ENCODE measurements around the gene BCKDK. TPM values are rescaled to one million over a fixed set of nuclear protein-coding genes. Genes with fewer than 3 reads are reported as not detected.
A peak's percentile ranks its signal among the peaks of the same experiment; 100 is the strongest.

BCKDK gene
- total and polyA plus RNA-seq, 2 donors (not counting 3 experiments of a cell fraction or from before 2014, with no cell fraction given): 57.8 to 78.3 TPM

- dilution Hi-C loops (cut with MboI; ENCODE audit: extremely low pct_ligation_motif_present, low sequenced_read_pairs): no loop called here
- H3K27ac ChIP-seq (ENCODE audit: insufficient read depth, low read depth, low read length): peak overlapping the region; percentile 30
- peaks cover 13% of the 10 kb centered on the region for H3K4me1 ChIP-seq (ENCODE audit: control insufficient read depth, extremely low read depth, insufficient read depth, low read length)
- H3K36me3 ChIP-seq (ENCODE audit: control insufficient read depth in 2 of 2, extremely low read depth in 1 of 2, insufficient read depth in 2 of 2, low read length in 2 of 2): no peaks in the 10 kb centered on the region
- peak overlapping the region; percentile 20 for H3K4me2 ChIP-seq (ENCODE audit: insufficient read depth, low read length)
- H3K9me1 ChIP-seq (replicated peaks; ENCODE audit: control insufficient read depth, extremely low read depth, insufficient read depth, low read length): no peaks in the 10 kb centered on the region
- peak overlapping the region; percentile 7 for H3K9ac ChIP-seq (replicated peaks; ENCODE audit: extremely low read depth, insufficient read depth, low read length)
- no peaks in the 10 kb centered on the region for H3K9me3 ChIP-seq (replicated peaks; ENCODE audit: control insufficient read depth, insufficient read depth, low read length)
- no peaks in the 10 kb centered on the region for H4K20me1 ChIP-seq (replicated peaks; ENCODE audit: control insufficient read depth, extremely low read depth, insufficient read depth, low read length)
- no peaks in the 10 kb centered on the region for H3K79me2 ChIP-seq (ENCODE audit: control insufficient read depth, insufficient read depth, low read length)
- H3K4me3 ChIP-seq (replicated peaks in 1 of 3; ENCODE audit: insufficient read depth in 1 of 3, low read depth in 1 of 3, low read length in 3 of 3): peak overlapping the region in 2 of 3 experiments; percentile 6 to 13
- DNase-seq (ENCODE audit: low read depth, low spot score) (no peak), FAIRE-seq (no peak)
- peak; percentile 8 for TF ChIP-seq POLR2A (IDR thresholded peaks at IDR 0.05; ENCODE audit: low read depth, low read length)
- no peak for TF ChIP-seq CTCF (IDR thresholded peaks at IDR 0.05; ENCODE audit: extremely low read depth in 1 of 2, insufficient read depth in 1 of 2, low read depth in 1 of 2, low read length in 2 of 2)
- TF ChIP-seq GATA2 (IDR thresholded peaks at IDR 0.05; ENCODE audit: insufficient read depth, insufficient read length, low read depth, low read length): no peak
- H3K27me3 ChIP-seq (ENCODE audit: control insufficient read depth in 2 of 2, insufficient read depth in 2 of 2, low read length in 2 of 2): peaks cover 0 to 10% of the 10 kb centered on the region in 2 experiments
- intact Hi-C loops (cut with micrococcal nuclease): loop anchor here (1.0 to 5.0 kb wide), 9 partner anchors 24 to 732 kb away; partner anchors contain the start of genes BCKDK, FUS, HSD3B7 and KAT8
- POLR2A ChIA-PET: interaction anchor here (0.6 to 2.7 kb wide), 5 partner anchors 24 to 86 kb away, joined by 4 to 37 read pairs (median 6); partner anchors contain the start of genes FUS, KAT8, ZNF646 and ZNF668
- H2AFZ ChIP-seq (ENCODE audit: low read depth, low read length): peak overlapping the region; percentile 37
- CTCF ChIA-PET: interaction anchor here (0.8 to 2.6 kb wide), 35 partner anchors 9 to 728 kb away, joined by 3 to 31 read pairs (median 7); partner anchors contain the start of genes ARMC5, FUS, HSD3B7 and KAT8
- BruUV-seq (replicated peaks): no TSS peak
These were observed 33.4 kb downstream of the BCKDK start for GRCh38 chr16:31141489-31142108.

Data from endothelial cell of umbilical vein (primary cell).